Measurements from ENCODE around the gene ISM1. TPM values are rescaled to one million over a fixed set of nuclear protein-coding genes. Genes with fewer than 3 reads are reported as not detected.

The ISM1 gene
- total RNA-seq, 6 donors from 2014 or later: 2.2 to 7.4 (median 2.3) TPM; not detected in 1

DNA sequence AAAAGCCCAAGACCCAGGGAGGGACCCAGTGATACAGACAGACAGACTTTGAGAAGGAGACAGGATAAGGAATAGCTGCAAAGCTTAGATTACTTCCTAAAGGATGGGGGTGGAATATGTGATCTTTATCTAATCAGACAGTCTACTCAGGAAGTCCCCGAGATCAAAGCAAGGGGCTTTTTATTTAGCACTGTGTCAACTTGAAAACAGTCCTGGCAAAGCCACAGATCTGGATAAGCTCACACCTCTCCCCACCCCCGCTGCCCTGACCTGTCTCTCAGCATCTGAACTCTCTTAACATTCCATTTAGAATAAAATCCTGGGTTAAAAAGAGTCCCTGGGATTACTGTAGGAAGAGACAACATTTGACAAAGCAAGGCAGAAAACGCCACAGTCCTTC lies 101.5 kb downstream of the ISM1 start:
- DNase-seq: no peak
- 26 to 35% methylated on average over 3 of the region's 3 CpGs for WGBS, 2 donors
- H3K4me3 ChIP-seq: no peak overlapping the region

DNA sequence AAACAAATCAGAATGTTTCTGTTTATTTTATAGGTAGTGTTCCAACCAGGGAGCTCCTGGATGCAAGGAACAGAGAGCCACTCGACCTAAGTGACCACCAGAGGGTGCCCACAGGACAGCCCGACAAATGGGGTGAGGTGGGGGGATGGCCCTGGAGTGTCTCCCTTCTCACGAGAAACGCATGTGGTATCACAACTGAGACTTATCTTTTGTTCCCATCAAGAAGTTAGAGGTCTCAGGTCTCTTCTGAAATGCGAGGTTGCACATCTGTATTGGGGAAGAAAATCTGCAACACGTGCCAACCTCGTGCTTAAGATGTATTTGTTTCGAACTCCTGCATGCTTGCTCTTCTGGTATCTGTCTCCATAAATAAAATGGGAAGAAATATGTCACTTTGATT lies 104.0 kb downstream of the ISM1 start:
- no peak overlapping the region for H3K4me3 ChIP-seq
- ATAC-seq (ENCODE audit: low FRiP score in 2 of 2) (peak in 1 of 2 donors; percentile 32), DNase-seq (peak in 1 of 2 donors; percentile 30)
- 46 to 51% methylated on average over 8 of the region's 8 CpGs for WGBS, 2 donors
- TF ChIP-seq EP300 (IDR thresholded peaks at IDR 0.05): no peak
- no peak for TF ChIP-seq POLR2AphosphoS5 (IDR thresholded peaks at IDR 0.05)
- TF ChIP-seq POLR2A (IDR thresholded peaks at IDR 0.05): no peak
- TF ChIP-seq CTCF (IDR thresholded peaks at IDR 0.05): peak in 3 of 6 experiments; percentile 18 to 42 (median 23)
- no peaks in the 10 kb centered on the region for H3K9me3 ChIP-seq
- H3K27me3 ChIP-seq: no peaks in the 10 kb centered on the region
- no peaks in the 10 kb centered on the region for H3K36me3 ChIP-seq
- H3K4me1 ChIP-seq: no peaks in the 10 kb centered on the region
- no peak overlapping the region for H3K27ac ChIP-seq

More for the DNA sequence above, 101.5 kb downstream of the ISM1 start:
- Histone ChIP-seq H3K27me3 (no peaks in the 10 kb centered on the region), H3K27ac (peak overlapping the region in 1 of 4 donors; percentile 8), H3K4me1 (no peaks in the 10 kb centered on the region), H3K9me3 (no peaks in the 10 kb centered on the region), H3K36me3 (no peaks in the 10 kb centered on the region)
- TF ChIP-seq EP300 (IDR thresholded peaks at IDR 0.05) (no peak), POLR2AphosphoS5 (IDR thresholded peaks at IDR 0.05) (no peak), CTCF (IDR thresholded peaks at IDR 0.05) (no peak), POLR2A (IDR thresholded peaks at IDR 0.05) (no peak)
- ATAC-seq (ENCODE audit: low FRiP score in 2 of 2): peak in 1 of 2 donors; percentile 7

DNA sequence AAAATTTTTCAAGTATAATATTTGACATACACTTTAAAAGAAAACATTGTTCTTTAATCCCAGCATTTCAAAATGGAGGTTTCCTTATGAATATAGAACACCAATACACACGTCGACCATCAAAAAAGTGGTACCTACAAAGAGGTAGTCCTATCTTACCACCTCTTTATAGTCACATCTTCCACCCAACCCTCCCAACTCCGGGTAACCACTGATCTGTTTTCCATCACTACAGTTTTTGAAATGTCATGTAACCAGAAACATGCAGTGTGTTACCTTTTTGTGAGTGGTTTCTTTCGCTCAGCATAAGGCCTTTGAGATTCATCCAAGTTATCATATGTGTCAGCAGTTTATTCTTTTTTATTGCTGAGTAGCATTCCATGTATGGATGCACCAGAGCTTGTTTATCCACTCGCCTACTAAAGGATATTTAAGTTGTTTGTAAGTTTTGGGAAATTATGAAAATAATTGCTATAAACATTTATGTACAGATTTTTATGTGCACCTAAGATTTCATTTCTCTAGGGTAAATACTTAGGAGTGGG lies 104.8 kb downstream of the ISM1 start:
- no peak for TF ChIP-seq POLR2A (IDR thresholded peaks at IDR 0.05)
- TF ChIP-seq POLR2AphosphoS5 (IDR thresholded peaks at IDR 0.05): no peak
- no peak for TF ChIP-seq EP300 (IDR thresholded peaks at IDR 0.05)
- no peak for TF ChIP-seq CTCF (IDR thresholded peaks at IDR 0.05)
- 88 to 92% methylated on average over 5 of the region's 5 CpGs for WGBS, 2 donors
- ATAC-seq (ENCODE audit: low FRiP score in 2 of 2): no peak

DNA sequence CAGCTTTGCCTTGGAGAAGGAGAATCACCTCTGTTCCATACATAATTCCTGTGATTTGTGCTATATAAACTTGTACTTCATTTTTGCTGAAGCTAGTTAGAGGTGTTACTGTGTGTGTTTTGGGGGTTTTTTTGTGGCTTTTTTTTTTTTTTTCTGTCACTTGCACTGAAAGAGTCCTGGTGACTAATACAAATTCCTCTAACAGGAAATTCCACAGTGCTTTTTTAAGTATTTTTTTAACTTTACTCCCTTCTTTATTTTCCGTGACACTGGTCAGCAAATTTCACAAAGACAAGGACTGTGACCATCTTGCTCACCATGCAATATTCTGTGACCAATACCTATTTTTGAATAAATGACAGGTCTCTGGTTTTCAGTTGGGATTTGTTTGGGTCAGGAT lies 110.5 kb downstream of the ISM1 start:
- no peak overlapping the region for H3K4me3 ChIP-seq
- no peaks in the 10 kb centered on the region for H3K27me3 ChIP-seq
- 72 to 79% methylated on average over 1 of the region's 1 CpG for WGBS, 2 donors
- TF ChIP-seq POLR2AphosphoS5 (IDR thresholded peaks at IDR 0.05): no peak
- TF ChIP-seq EP300 (IDR thresholded peaks at IDR 0.05): no peak
- no peak for TF ChIP-seq POLR2A (IDR thresholded peaks at IDR 0.05)
- TF ChIP-seq CTCF (IDR thresholded peaks at IDR 0.05): no peak
- ATAC-seq (ENCODE audit: low FRiP score in 2 of 2): no peak
- no peaks in the 10 kb centered on the region for H3K36me3 ChIP-seq
- no peak overlapping the region for H3K27ac ChIP-seq
- H3K9me3 ChIP-seq: no peaks in the 10 kb centered on the region
- no peaks in the 10 kb centered on the region for H3K4me1 ChIP-seq
- DNase-seq: no peak

More for the DNA sequence above, 104.8 kb downstream of the ISM1 start:
- no peak for DNase-seq
- Histone ChIP-seq H3K4me3 (no peak overlapping the region), H3K27me3 (no peaks in the 10 kb centered on the region), H3K36me3 (no peaks in the 10 kb centered on the region), H3K4me1 (no peaks in the 10 kb centered on the region), H3K27ac (no peak overlapping the region), H3K9me3 (no peaks in the 10 kb centered on the region)

GRCh38 chr20:13333036-13333435 lies 112.0 kb downstream of the ISM1 start:
- Histone ChIP-seq H3K36me3 (no peaks in the 10 kb centered on the region), H3K4me1 (no peaks in the 10 kb centered on the region), H3K9me3 (no peaks in the 10 kb centered on the region), H3K27me3 (no peaks in the 10 kb centered on the region), H3K4me3 (no peak overlapping the region), H3K27ac (no peak overlapping the region)
- ATAC-seq (ENCODE audit: low FRiP score in 2 of 2) (no peak), DNase-seq (no peak)
- TF ChIP-seq POLR2AphosphoS5 (IDR thresholded peaks at IDR 0.05) (no peak), EP300 (IDR thresholded peaks at IDR 0.05) (no peak), CTCF (IDR thresholded peaks at IDR 0.05) (no peak), POLR2A (IDR thresholded peaks at IDR 0.05) (no peak)
- WGBS, 2 donors: 64 to 83% methylated on average over 2 of the region's 2 CpGs

Measured in upper lobe of left lung (tissue), 6 donors.